Upper lobe of left lung (tissue), 4 donors: ENCODE results near the gene UST.

Experiments used
- CTCF ChIP-seq, 6 experiments: fragments of 450-650 bp in 4 of 6; fragments of 200-600 bp in 2 of 6; sonication (generic) in 2 of 6; IDR thresholded peaks; one replicate each; pipeline ENCODE4 v1.5.1; 2016 to 2019; ENCODE audit warnings: antibody characterized with exemption in 6 of 6
- POLR2A ChIP-seq, 4 donors: fragments of 450-650 bp; IDR thresholded peaks; one replicate each; pipeline ENCODE4 v1.5.1; 2016 to 2017; ENCODE audit warnings: antibody characterized with exemption in 4 of 4, mild to moderate bottlenecking in 2 of 4
- POLR2AphosphoS5 ChIP-seq, 2 donors: sonication (generic); formaldehyde crosslinking; IDR thresholded peaks; one replicate each; pipeline ENCODE4 v1.5.1; 2017; ENCODE audit warnings: antibody characterized with exemption in 2 of 2

- no peak for TF ChIP-seq CTCF (IDR thresholded peaks at IDR 0.05)
- TF ChIP-seq POLR2A (IDR thresholded peaks at IDR 0.05), result no peak
- TF ChIP-seq POLR2AphosphoS5 (IDR thresholded peaks at IDR 0.05), result no peak
Measured at GRCh38 chr6:148711833-148712654, 34.8 kb upstream of the UST start.
